SK-N-SH treated with all-trans-retinoic acid at 6 μM for 48 hours (cell line): ENCODE measurements around the gene FBXW11.

Experiments used
- ATAC-seq: fragments of 200-7000 bp; cut with Tn5 transposase; 3 replicates; pipeline ENCODE4 v1.9.1; 2020; ENCODE audit warnings: mild to moderate bottlenecking, moderate library complexity
- ARNTL ChIP-seq: fragments of 450-650 bp; formaldehyde crosslinking; IDR thresholded peaks from 2 replicates; pipeline ENCODE4 v1.5.0; 2020; ENCODE audit warnings: low read depth, mild to moderate bottlenecking, moderate library complexity, borderline replicate concordance
- BACH2 ChIP-seq: fragments of 250-450 bp; sonication (Bioruptor Pico); IDR thresholded peaks from 2 replicates; pipeline ENCODE4 v1.9.0; 2021; ENCODE audit warnings: mild to moderate bottlenecking, borderline replicate concordance
- CREB5 ChIP-seq: fragments of 250-450 bp; sonication (Bioruptor Pico); IDR thresholded peaks from 2 replicates; pipeline ENCODE4 v1.5.1; 2020; ENCODE audit warnings: low read depth, mild to moderate bottlenecking, moderate library complexity
- CSRNP3 ChIP-seq: fragments of 250-450 bp; sonication (Bioruptor Pico); IDR thresholded peaks from 2 replicates; pipeline ENCODE4 v1.5.1; 2021; ENCODE audit warnings: mild to moderate bottlenecking, moderate library complexity
- ESRRG ChIP-seq: fragments of 250-450 bp; sonication (Bioruptor Pico); IDR thresholded peaks from 2 replicates; pipeline ENCODE4 v1.6.1; 2021; ENCODE audit warnings: mild to moderate bottlenecking
- GLIS3 ChIP-seq: fragments of 250-450 bp; sonication (Bioruptor Pico); IDR thresholded peaks from 2 replicates; pipeline ENCODE4 v1.5.0; 2020; ENCODE audit warnings: mild to moderate bottlenecking, moderate library complexity
- ISL1 ChIP-seq: fragments of 250-450 bp; sonication (Bioruptor Pico); IDR thresholded peaks from 2 replicates; pipeline ENCODE4 v2.1.2; 2022; ENCODE audit warnings: mild to moderate bottlenecking, moderate library complexity
- OSR1 ChIP-seq: fragments of 250-450 bp; sonication (Bioruptor Pico); IDR thresholded peaks from 2 replicates; pipeline ENCODE4 v1.8.0; 2022; ENCODE audit warnings: moderate library complexity, mild to moderate bottlenecking, inconsistent platforms
- PATZ1 ChIP-seq: fragments of 250-450 bp; sonication (Bioruptor Pico); IDR thresholded peaks from 2 replicates; pipeline ENCODE4 v1.8.0; 2020; ENCODE audit warnings: mild to moderate bottlenecking, moderate library complexity, borderline replicate concordance
- POU6F1 ChIP-seq: fragments of 250-450 bp; sonication (Bioruptor Pico); IDR thresholded peaks from 2 replicates; pipeline ENCODE4 v1.8.0; 2021; ENCODE audit warnings: low read depth, mild to moderate bottlenecking, moderate library complexity, borderline replicate concordance
- PPARA ChIP-seq: fragments of 250-450 bp; sonication (Bioruptor Pico); IDR thresholded peaks from 2 replicates; pipeline ENCODE4 v1.5.0; 2020; ENCODE audit warnings: mild to moderate bottlenecking, borderline replicate concordance
- RARB ChIP-seq: fragments of 250-450 bp; sonication (Bioruptor Pico); IDR thresholded peaks from 2 replicates; pipeline ENCODE4 v1.8.0; 2021; ENCODE audit warnings: mild to moderate bottlenecking, moderate library complexity
- SNAI2 ChIP-seq: fragments of 250-450 bp; sonication (Bioruptor Pico); IDR thresholded peaks from 2 replicates; pipeline ENCODE4 v1.5.0; 2020; ENCODE audit warnings: mild to moderate bottlenecking, moderate library complexity
- TCF4 ChIP-seq: fragments of 250-450 bp; sonication (Bioruptor Pico); IDR thresholded peaks from 2 replicates; pipeline ENCODE4 v1.8.0; 2021; ENCODE audit warnings: mild to moderate bottlenecking, moderate library complexity, borderline replicate concordance
- TOX ChIP-seq: fragments of 250-450 bp; sonication (Bioruptor Pico); IDR thresholded peaks from 2 replicates; pipeline ENCODE4 v1.8.0; 2021; ENCODE audit warnings: mild to moderate bottlenecking, moderate library complexity, borderline replicate concordance
- TSHZ2 ChIP-seq: fragments of 250-450 bp; sonication (Bioruptor Pico); IDR thresholded peaks from 2 replicates; pipeline ENCODE4 v1.5.0; 2020; ENCODE audit warnings: mild to moderate bottlenecking, moderate library complexity
- ZC3H10 ChIP-seq: fragments of 250-450 bp; sonication (Bioruptor Pico); IDR thresholded peaks from 2 replicates; pipeline ENCODE4 v1.5.1; 2021; ENCODE audit warnings: mild to moderate bottlenecking, moderate library complexity
- ZFP3 ChIP-seq: fragments of 250-450 bp; sonication (Bioruptor Pico); IDR thresholded peaks from 2 replicates; pipeline ENCODE4 v1.5.0; 2020; ENCODE audit warnings: mild to moderate bottlenecking, moderate library complexity
- ZFP30 ChIP-seq: fragments of 450-650 bp; formaldehyde crosslinking; IDR thresholded peaks from 2 replicates; pipeline ENCODE4 v1.5.0; 2022; ENCODE audit warnings: mild to moderate bottlenecking, moderate library complexity
- ZNF565 ChIP-seq: fragments of 450-650 bp; formaldehyde crosslinking; conservative IDR thresholded peaks from 2 replicates; pipeline ENCODE4 v1.5.0; 2020; ENCODE audit warnings: low read depth, mild to moderate bottlenecking, moderate library complexity
- ZNF70 ChIP-seq: fragments of 450-650 bp; formaldehyde crosslinking; IDR thresholded peaks from 2 replicates; pipeline ENCODE4 v1.5.0; 2020; ENCODE audit warnings: mild to moderate bottlenecking, moderate library complexity
- ZNF8 ChIP-seq: fragments of 450-650 bp; formaldehyde crosslinking; IDR thresholded peaks from 2 replicates; pipeline ENCODE4 v1.5.0; 2020; ENCODE audit warnings: mild to moderate bottlenecking, moderate library complexity

Gene FBXW11

GRCh38 chr5:171952021-171952420 is 54.4 kb downstream of the FBXW11 start:
- ATAC-seq, result no peak
- no peak for TF ChIP-seq ZC3H10 (CRISPR knock-in tag)
- TF ChIP-seq PATZ1 (CRISPR knock-in tag), result no peak
- no peak for TF ChIP-seq OSR1 (CRISPR knock-in tag)
- TF ChIP-seq ZFP3, result no peak
- no peak for TF ChIP-seq CSRNP3
- TF ChIP-seq TCF4 (CRISPR knock-in tag), result no peak
- no peak for TF ChIP-seq ESRRG (CRISPR knock-in tag)
- TF ChIP-seq ISL1 (CRISPR knock-in tag), result no peak
- no peak for TF ChIP-seq PPARA (CRISPR knock-in tag)
- no peak for TF ChIP-seq CREB5
- no peak for TF ChIP-seq POU6F1 (CRISPR knock-in tag)
- no peak for TF ChIP-seq ZNF8
- TF ChIP-seq RARB (CRISPR knock-in tag), result no peak
- no peak for TF ChIP-seq GLIS3 (CRISPR knock-in tag)
- no peak for TF ChIP-seq ARNTL (CRISPR knock-in tag)
- no peak for TF ChIP-seq ZFP30 (CRISPR knock-in tag)
- TF ChIP-seq TSHZ2 (CRISPR knock-in tag), result no peak
- TF ChIP-seq SNAI2 (CRISPR knock-in tag), result no peak

- TF ChIP-seq POU6F1 (CRISPR knock-in tag) (no peak), BACH2 (CRISPR knock-in tag) (no peak), ZC3H10 (CRISPR knock-in tag) (no peak), ZNF70 (CRISPR knock-in tag) (no peak), TOX (no peak), ZNF565 (no peak), GLIS3 (CRISPR knock-in tag) (no peak), ISL1 (CRISPR knock-in tag) (no peak), ZFP30 (CRISPR knock-in tag) (no peak), ESRRG (CRISPR knock-in tag) (no peak), SNAI2 (CRISPR knock-in tag) (no peak)
- TF ChIP-seq, all 23 proteins: peak for 0
- no peak for ATAC-seq
Observed at GRCh38 chr5:171951218-171951617, 55.2 kb downstream of the FBXW11 start.
